Stomach (tissue), 9 donors: ENCODE measurements around the gene ELN. TPM values are rescaled to one million over a fixed set of nuclear protein-coding genes. Genes with fewer than 3 reads are reported as not detected.
A peak's percentile ranks its signal among the peaks of the same experiment; 100 is the strongest.

Experiments
- DNase-seq, 2 donors: peaks; one replicate each; pipeline versions ENCODE4 v3.0.0 to v3.0.0-alpha.2; 2013 to 2019
- H3K27ac ChIP-seq, 5 donors: fragments of 200-600 bp in 4 of 5; sonication (generic) in 4 of 5; one replicate each; pipeline ENCODE4 v1.5.1; 2013 to 2019; ENCODE audit warnings: mild to moderate bottlenecking in 1 of 5, moderate library complexity in 1 of 5
- H3K27me3 ChIP-seq, 3 donors: fragments of 200-600 bp; sonication (generic); one replicate each; pipeline ENCODE4 v1.5.1; 2017 to 2019; ENCODE audit warnings: mixed run types in 1 of 3
- H3K36me3 ChIP-seq, 4 donors: fragments of 200-600 bp; sonication (generic); 1 replicate in 3 of 4; 2 replicates in 1 of 4; pipeline ENCODE4 v1.5.1; 2016 to 2019
- H3K4me1 ChIP-seq, 4 donors: fragments of 200-600 bp; sonication (generic); one replicate each; pipeline ENCODE4 v1.5.1; 2016 to 2019
- H3K4me3 ChIP-seq, 4 donors: fragments of 200-600 bp; sonication (generic) in 3 of 4; one replicate each; pipeline ENCODE4 v1.5.1; 2016 to 2019; ENCODE audit warnings: mild to moderate bottlenecking in 1 of 4
- H3K9me3 ChIP-seq, 4 donors: fragments of 200-600 bp; sonication (generic); one replicate each; pipeline ENCODE4 v1.5.1; 2016 to 2019
- CTCF ChIP-seq, 7 experiments: fragments of 450-650 bp in 4 of 7; fragments of 200-600 bp in 3 of 7; sonication (generic) in 3 of 7; IDR thresholded peaks; one replicate each; pipeline ENCODE4 v1.5.1; 2016 to 2019; ENCODE audit warnings: antibody characterized with exemption in 7 of 7, control low read depth in 2 of 7, mild to moderate bottlenecking in 1 of 7
- EP300 ChIP-seq: sonication (generic); formaldehyde crosslinking; IDR thresholded peaks from one replicate; pipeline ENCODE4 v1.6.1; 2017; ENCODE audit warnings: antibody characterized with exemption
- POLR2A ChIP-seq, 4 donors: fragments of 450-650 bp; IDR thresholded peaks; one replicate each; pipeline ENCODE4 v1.6.1; 2016; ENCODE audit warnings: antibody characterized with exemption in 4 of 4, control low read depth in 2 of 4, mild to moderate bottlenecking in 1 of 4, moderate library complexity in 1 of 4
- POLR2AphosphoS5 ChIP-seq, 3 donors: sonication (generic); formaldehyde crosslinking; IDR thresholded peaks; one replicate each; pipeline ENCODE4 v1.6.1; 2016; ENCODE audit warnings: antibody characterized with exemption in 3 of 3
- WGBS, 5 donors: extraction: QIAGEN DNeasy Blood & Tissue Kit in 3 of 5; methylation state at CpG; one replicate each; pipeline versions ENCODE4 v1.1.5 to v1.1.7; 2013 to 2018; 5-methylcytosine and 5-hydroxymethylcytosine counted together
- intact Hi-C: fragments of 100-400 bp; cut with DNase I; formaldehyde crosslinking; loops from one replicate; pipeline ENCODE4 v1.15.1; 2023; ENCODE audit warnings: low total_unique reads
- polyA plus RNA-seq, 3 donors: library from polyadenylated mRNA; stranded (reverse); fragments of 200-250 nt; gene quantifications; one replicate each; pipeline ENCODE4 v1.2.3, GENCODE V29; 2013
- total RNA-seq, 5 donors: library from RNA; depleted of rRNA; stranded (reverse); fragments of >200 nt; gene quantifications; one replicate each; pipeline versions ENCODE4 v1.1.0 to v1.2.3, GENCODE V29; 2014 to 2016
- donor health status: healthy with polysubstance abuse.
- donor health status: Bipolar disorder and iron deficiency.
- donor health status: healthy.

The ELN gene
- total and polyA plus RNA-seq, 8 donors: 19.4 to 274 (median 66.5) TPM

- 88 to 97% (median 93%) methylated on average over 8 to 12 of the region's 12 CpGs for WGBS, 5 donors
- TF ChIP-seq EP300: no peak
- TF ChIP-seq POLR2A (IDR thresholded peaks at IDR 0.05): no peak
- TF ChIP-seq CTCF (IDR thresholded peaks at IDR 0.05): no peak
- no peak for TF ChIP-seq POLR2AphosphoS5 (IDR thresholded peaks at IDR 0.05)
- Histone ChIP-seq H3K27me3 (no peaks in the 10 kb centered on the region), H3K4me1 (peaks cover 13 to 59% (median 35%) of the 10 kb centered on the region in 4 donors), H3K27ac (peak overlapping the region in 1 of 5 donors; percentile 72), H3K36me3 (peaks cover 3 to 98% (median 45%) of the 10 kb centered on the region in 4 donors), H3K9me3 (no peaks in the 10 kb centered on the region), H3K4me3 (no peak overlapping the region)
- DNase-seq: no peak
- intact Hi-C loops: loop anchor here (10.0 kb wide), 1 partner anchor 364 kb away; no protein-coding TSS in a partner anchor
Observed at GRCh38 chr7:74040791-74041520, 13.0 kb downstream of the ELN start.

GRCh38 chr7:74042746-74043522 lies 15.0 kb downstream of the ELN start:
- H3K27me3 ChIP-seq: no peaks in the 10 kb centered on the region
- peak overlapping the region in 1 of 4 donors; percentile 7 for H3K4me3 ChIP-seq
- H3K36me3 ChIP-seq: peaks cover 5 to 98% (median 50%) of the 10 kb centered on the region in 4 donors
- H3K9me3 ChIP-seq: no peaks in the 10 kb centered on the region
- peak in 1 of 2 donors; percentile 65 for DNase-seq
- WGBS, 5 donors: 46 to 52% (median 47%) methylated on average over 5 to 24 of the region's 24 CpGs
- peaks cover 13 to 56% (median 31%) of the 10 kb centered on the region in 4 donors for H3K4me1 ChIP-seq
- TF ChIP-seq CTCF (IDR thresholded peaks at IDR 0.05): no peak
- no peak for TF ChIP-seq POLR2A (IDR thresholded peaks at IDR 0.05)
- TF ChIP-seq EP300: no peak
- TF ChIP-seq POLR2AphosphoS5 (IDR thresholded peaks at IDR 0.05): no peak
- peak overlapping the region in 4 of 5 donors; percentile 16 to 81 (median 60) for H3K27ac ChIP-seq
- intact Hi-C loops: loop anchor here (10.0 kb wide), 1 partner anchor 362 kb away; no protein-coding TSS in a partner anchor

GRCh38 chr7:74043523-74043951 lies 15.6 kb downstream of the ELN start:
- TF ChIP-seq POLR2A (IDR thresholded peaks at IDR 0.05) (no peak), EP300 (no peak), POLR2AphosphoS5 (IDR thresholded peaks at IDR 0.05) (no peak), CTCF (IDR thresholded peaks at IDR 0.05) (no peak)
- Histone ChIP-seq H3K27ac (peak overlapping the region in 4 of 5 donors; percentile 16 to 81 (median 60)), H3K27me3 (no peaks in the 10 kb centered on the region), H3K4me3 (peak overlapping the region in 1 of 4 donors; percentile 7), H3K36me3 (peaks cover 5 to 98% (median 53%) of the 10 kb centered on the region in 4 donors), H3K9me3 (no peaks in the 10 kb centered on the region), H3K4me1 (peaks cover 13 to 50% (median 31%) of the 10 kb centered on the region in 4 donors)
- WGBS, 5 donors: 21 to 52% (median 38%) methylated on average over 7 to 9 of the region's 9 CpGs
- peak in 1 of 2 donors; percentile 73 for DNase-seq
- intact Hi-C loops: loop anchor here (10.0 kb wide), 1 partner anchor 361 kb away; no protein-coding TSS in a partner anchor
